H1 (cell line): Measurements from ENCODE around the gene PIAS1. TPM values are rescaled to one million over a fixed set of nuclear protein-coding genes. Genes with fewer than 3 reads are reported as not detected.

Experiments used
- CBX8 ChIP-seq: fragments of 300-800, 300-1000 bp; sonication (generic); IDR thresholded peaks from 2 replicates; pipeline ENCODE4 v1.7.1; 2016; ENCODE audit warnings: low read depth, low read length, borderline replicate concordance
- MAFK ChIP-seq: IDR thresholded peaks from 2 replicates; pipeline ENCODE4 v1.6.1; 2012; ENCODE audit warnings: low read depth, mild to moderate bottlenecking, improper control_type of control experiment, low read length
- NANOG ChIP-seq: IDR thresholded peaks from 2 replicates; pipeline ENCODE4 v1.6.1; 2011; ENCODE audit warnings: low read length, low read depth, mild to moderate bottlenecking, inconsistent platforms; ENCODE audit not compliant: insufficient read depth, poor library complexity, severe bottlenecking
- SP2 ChIP-seq: IDR thresholded peaks from 2 replicates; pipeline ENCODE4 v1.6.1; 2012; ENCODE audit warnings: mild to moderate bottlenecking, low read length, inconsistent platforms
- TAF1 ChIP-seq: IDR thresholded peaks from 2 replicates; pipeline ENCODE4 v1.6.1; 2011; ENCODE audit warnings: mild to moderate bottlenecking, low read depth, low read length
- polyA plus RNA-seq, 7 experiments: library from polyadenylated mRNA; depleted of rRNA in 3 of 7; stranded (reverse) in 5 of 7; unstranded in 2 of 7; fragments of >200 nt in 5 of 7; fragments of 200-250 nt in 2 of 7; gene quantifications; 1 replicate in 5 of 7; 2 replicates in 1 of 7; 4 replicates in 1 of 7; pipeline versions ENCODE4 v1.2.1 to v1.2.3, GENCODE V29; 2011 to 2013; ENCODE audit warnings: missing spikeins in 2 of 7, mixed read lengths in 2 of 7
- total RNA-seq: library from RNA; stranded (reverse); fragmentation: NEBNext Ultra II Directional; extraction: Animal tissue kit (Norgen Biotek cat#: 25700); gene quantifications from 2 replicates; pipeline ENCODE4 v1.2.1, GENCODE V29; 2021
- TF ChIP-seq, protein P1 (sequence below): IDR thresholded peaks from 2 replicates; pipeline ENCODE4 v1.6.1; 2012; ENCODE audit warnings: inconsistent platforms

PIAS1 gene
- total and polyA plus RNA-seq, 2 of the 8 experiments (the other 6 are each of a cell fraction or from before 2014, with no cell fraction given) = 30.8 to 34.5 TPM

DNA sequence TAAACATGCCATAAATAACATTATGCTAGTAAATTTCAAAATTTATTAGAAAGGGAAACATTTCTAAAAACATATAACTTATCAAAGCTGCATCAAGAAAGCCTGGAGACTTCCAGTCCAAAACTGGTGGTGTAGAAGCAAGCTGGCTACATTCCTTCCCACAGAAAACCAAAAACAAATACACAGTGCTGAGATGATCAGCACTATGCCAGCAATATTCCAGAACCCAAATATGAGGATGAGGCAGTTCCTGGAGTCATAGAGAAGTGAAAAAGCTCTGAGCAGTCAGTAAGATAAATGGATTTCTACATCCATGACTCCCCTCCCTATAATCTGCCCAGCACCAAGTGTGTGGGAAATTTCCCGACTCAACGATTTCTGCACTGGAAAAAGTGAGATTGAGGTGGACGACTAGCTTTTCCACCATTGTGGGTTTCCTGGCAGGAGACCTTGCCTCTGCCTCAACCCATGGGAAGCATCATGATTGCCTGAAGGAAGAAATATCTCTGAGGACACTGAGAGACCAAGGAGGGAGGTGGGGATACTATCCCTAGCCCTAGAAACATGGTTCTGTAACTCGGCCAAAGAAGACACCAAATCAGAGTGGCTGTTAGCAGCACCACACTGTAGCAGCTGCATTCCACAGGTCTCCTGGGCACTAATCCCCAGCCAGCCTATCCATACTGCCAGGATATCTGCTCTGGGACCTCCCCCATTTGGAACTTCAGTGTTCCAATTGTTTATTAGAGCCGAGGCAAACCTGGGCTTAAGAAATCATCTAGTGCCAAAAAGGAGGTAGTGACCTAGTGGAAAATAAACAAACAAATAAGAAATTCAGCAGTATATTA, 187.2 kb downstream of the PIAS1 start (continued):
- no peak for TF ChIP-seq SP2
- no peak for TF ChIP-seq TAF1
- TF ChIP-seq NANOG = no peak
- TF ChIP-seq, protein P1, sequence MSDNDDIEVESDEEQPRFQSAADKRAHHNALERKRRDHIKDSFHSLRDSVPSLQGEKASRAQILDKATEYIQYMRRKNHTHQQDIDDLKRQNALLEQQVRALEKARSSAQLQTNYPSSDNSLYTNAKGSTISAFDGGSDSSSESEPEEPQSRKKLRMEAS = no peak
- no peak for TF ChIP-seq CBX8
- TF ChIP-seq MAFK = no peak; the same call in 1 of the 2 replicates

Other genes with a start within 250 kb of the PIAS1 start
- gene SKOR1, start 228.8 kb upstream of the PIAS1 start, total RNA-seq = 0.11 TPM in 2 replicates
- gene SKOR1, start 228.8 kb upstream of the PIAS1 start, polyA plus RNA-seq (2011; rRNA removed) = 0.03 and 0.08 TPM in 2 replicates
- gene RNU6-1, start 214.3 kb upstream of the PIAS1 start, total RNA-seq = not detected in 2 replicates
- gene RNU6-1, start 214.3 kb upstream of the PIAS1 start, polyA plus RNA-seq (2011; rRNA removed) = not detected in 2 replicates
- 9.3 and 12.5 TPM in 2 replicates for gene CALML4, start 151.0 kb downstream of the PIAS1 start, total RNA-seq
- 3.5 and 3.8 TPM in 2 replicates for gene CALML4, start 151.0 kb downstream of the PIAS1 start, polyA plus RNA-seq (2011; rRNA removed)
- 60.0 and 62.3 TPM in 2 replicates for gene CLN6, start 175.4 kb downstream of the PIAS1 start, total RNA-seq
- gene CLN6, start 175.4 kb downstream of the PIAS1 start, polyA plus RNA-seq (2011; rRNA removed) = 137 and 140 TPM in 2 replicates
- 72.9 and 83.8 TPM in 2 replicates for gene FEM1B, start 223.4 kb downstream of the PIAS1 start, total RNA-seq
- 21.2 and 36.1 TPM in 2 replicates for gene FEM1B, start 223.4 kb downstream of the PIAS1 start, polyA plus RNA-seq (2011; rRNA removed)